Transverse colon (tissue), 4 donors: ENCODE measurements around the gene COX7B2.

ENCODE experiments used
- CTCF ChIP-seq, 5 experiments: fragments of 200-600 bp in 3 of 5; fragments of 450-650 bp in 2 of 5; sonication (generic) in 3 of 5; IDR thresholded peaks; 1 replicate in 2 of 5; 2 replicates in 3 of 5; pipeline ENCODE4 v1.5.1; 2016 to 2017; ENCODE audit warnings: antibody characterized with exemption in 5 of 5, inconsistent platforms in 3 of 5, mild to moderate bottlenecking in 2 of 5, moderate library complexity in 1 of 5
- EP300 ChIP-seq: sonication (generic); formaldehyde crosslinking; IDR thresholded peaks from one replicate; pipeline ENCODE4 v1.6.1; 2017; ENCODE audit warnings: antibody characterized with exemption, low read depth
- POLR2A ChIP-seq: fragments of 450-650 bp; IDR thresholded peaks from one replicate; pipeline ENCODE4 v1.6.1; 2016; ENCODE audit warnings: antibody characterized with exemption, mild to moderate bottlenecking, moderate library complexity
- POLR2AphosphoS5 ChIP-seq, 3 donors: sonication (generic); formaldehyde crosslinking; IDR thresholded peaks; one replicate each; pipeline ENCODE4 v1.6.1; 2016; ENCODE audit warnings: antibody characterized with exemption in 3 of 3

GRCh38 chr4:46908148-46908547 lies 897 bp downstream of the COX7B2 start:
- no peak for TF ChIP-seq CTCF (IDR thresholded peaks at IDR 0.05)
- TF ChIP-seq POLR2A, result no peak
- no peak for TF ChIP-seq POLR2AphosphoS5 (IDR thresholded peaks at IDR 0.05)
- TF ChIP-seq EP300, result no peak
